HepG2 (cell line): Measurements from ENCODE around the gene DLG2. TPM values are rescaled to one million over a fixed set of nuclear protein-coding genes. Genes with fewer than 3 reads are reported as not detected.

Experiments used
- ATAC-seq: fragments of 200-7000 bp; cut with Tn5 transposase; 3 replicates; pipeline ENCODE4 v1.9.1; 2020; ENCODE audit warnings: mild to moderate bottlenecking, moderate library complexity
- BruUV-seq: library from RNA; stranded (reverse); fragments of 400-500 nt; replicated peaks from 2 replicates; lab custom pipeline; 2021; lab: Mats Ljungman, UMichigan
- CTCF ChIA-PET: fragments of 300-600 bp; formaldehyde crosslinking; extraction: SDS; loops from one replicate; lab custom pipeline; 2021; ENCODE audit warnings: low total read pairs, inconsistent platforms, low intra/inter-chr PET ratio; lab: Yijun Ruan, JAX
- POLR2A ChIA-PET: fragments of 350-600 bp; sonication (Branson Sonifier 250); formaldehyde crosslinking; loops from one replicate; lab custom pipeline; 2020; ENCODE audit warnings: antibody characterized with exemption, inconsistent platforms; lab: Yijun Ruan, JAX
- DNase-seq: peaks from one replicate; pipeline ENCODE4 v3.0.0-alpha.2; 2015; ENCODE audit warnings: low spot score
- FAIRE-seq: peaks from 3 replicates; lab custom pipeline; 2011; peaks lifted over from hg19 to GRCh38; lab: Jason Lieb, UNC
- H2AFZ ChIP-seq: one replicate; pipeline ENCODE4 v1.6.1; 2011; ENCODE audit warnings: low read length, inconsistent platforms
- H3K27ac ChIP-seq: fragments of 300-600 bp; 3 replicates; pipeline ENCODE4 v1.8.0; 2011; ENCODE audit warnings: mixed run types, mild to moderate bottlenecking, mixed read lengths, low read length, inconsistent platforms; ENCODE audit not compliant: insufficient read depth; ENCODE audit errors: extremely low read length
- H3K27me3 ChIP-seq, 2 experiments: fragments of 200-600 bp in 1 of 2; 2 replicates in 1 of 2; 3 replicates in 1 of 2; pipeline versions ENCODE4 v1.6.0 to v1.8.0; 2011; ENCODE audit warnings: low read length in 2 of 2, mild to moderate bottlenecking in 2 of 2, moderate library complexity in 2 of 2, inconsistent platforms in 1 of 2; ENCODE audit not compliant: insufficient read depth in 2 of 2, control insufficient read depth in 1 of 2
- H3K36me3 ChIP-seq, 2 experiments: fragments of 200-600 bp in 1 of 2; replicated peaks in 1 of 2; 2 replicates in 1 of 2; 3 replicates in 1 of 2; pipeline versions ENCODE4 v1.5.1 to v1.8.0; 2011; ENCODE audit warnings: low read length in 2 of 2, inconsistent platforms in 1 of 2; ENCODE audit not compliant: insufficient read depth in 2 of 2, control insufficient read depth in 1 of 2
- H3K4me1 ChIP-seq: 2 replicates; pipeline ENCODE4 v1.5.1; 2012; ENCODE audit warnings: low read length, inconsistent platforms; ENCODE audit not compliant: insufficient read depth
- H3K4me2 ChIP-seq: 2 replicates; pipeline ENCODE4 v1.6.0; 2011; ENCODE audit warnings: low read depth, low read length, inconsistent platforms
- H3K4me3 ChIP-seq, 3 experiments: fragments of 200-600 bp in 1 of 3; sonication (generic), shearing (Covaris generic) in 1 of 3; replicated peaks in 1 of 3; 2 replicates each; pipeline ENCODE4 v1.5.1; 2011 to 2016; ENCODE audit warnings: low read length in 3 of 3, inconsistent platforms in 2 of 3, low read depth in 2 of 3, mild to moderate bottlenecking in 2 of 3, control low read depth in 1 of 3, mixed read lengths in 1 of 3; ENCODE audit not compliant: insufficient read depth in 1 of 3
- H3K79me2 ChIP-seq: one replicate; pipeline ENCODE4 v1.6.1; 2011; ENCODE audit warnings: low read length, inconsistent platforms; ENCODE audit not compliant: insufficient read depth
- H3K9ac ChIP-seq: 2 replicates; pipeline ENCODE4 v1.6.0; 2011; ENCODE audit warnings: mild to moderate bottlenecking, low read depth, low read length, inconsistent platforms; ENCODE audit not compliant: insufficient read depth
- H3K9me3 ChIP-seq: 2 replicates; pipeline ENCODE4 v1.5.1; 2012; ENCODE audit warnings: mild to moderate bottlenecking, low read length
- H4K20me1 ChIP-seq: 2 replicates; pipeline ENCODE4 v1.6.0; 2011; ENCODE audit warnings: inconsistent platforms, mild to moderate bottlenecking, low read length, moderate library complexity; ENCODE audit not compliant: insufficient read depth
- HDAC2 ChIP-seq: sonication (generic); formaldehyde crosslinking; IDR thresholded peaks from 2 replicates; pipeline ENCODE4 v1.4.0; 2020; ENCODE audit warnings: missing genetic modification reagents
- KAT8 ChIP-seq: IDR thresholded peaks from 2 replicates; pipeline ENCODE4 v1.6.1; 2016; ENCODE audit warnings: missing genetic modification reagents, missing compliant biosample characterization
- LCORL ChIP-seq, 2 experiments: fragments of 450-650 bp in 1 of 2; sonication (generic) in 1 of 2; formaldehyde crosslinking in 1 of 2; IDR thresholded peaks; 2 replicates each; pipeline versions ENCODE4 v1.5.0 to v1.6.1; 2017 to 2020; ENCODE audit warnings: antibody characterized with exemption in 1 of 2, missing genetic modification reagents in 1 of 2
- ZNF10 ChIP-seq: sonication (generic); formaldehyde crosslinking; IDR thresholded peaks from 2 replicates; pipeline ENCODE4 v1.4.0; 2020; ENCODE audit warnings: mild to moderate bottlenecking, low read depth, missing genetic modification reagents, borderline replicate concordance
- ZNF33A ChIP-seq: sonication (generic); formaldehyde crosslinking; IDR thresholded peaks from 2 replicates; pipeline ENCODE4 v1.5.1; 2020; ENCODE audit warnings: missing genetic modification reagents, mild to moderate bottlenecking, moderate library complexity, borderline replicate concordance
- ZNF563 ChIP-seq: sonication (generic); formaldehyde crosslinking; IDR thresholded peaks from 2 replicates; pipeline ENCODE4 v1.8.0; 2022; ENCODE audit warnings: mild to moderate bottlenecking, moderate library complexity, missing genetic modification reagents
- ZNF607 ChIP-seq: sonication (generic); formaldehyde crosslinking; IDR thresholded peaks from 2 replicates; pipeline ENCODE4 v1.5.1; 2020; ENCODE audit warnings: missing genetic modification reagents, mild to moderate bottlenecking, borderline replicate concordance
- ZNF841 ChIP-seq: sonication (generic); formaldehyde crosslinking; IDR thresholded peaks from 2 replicates; pipeline ENCODE4 v1.8.1; 2023; ENCODE audit warnings: missing genetic modification reagents, borderline replicate concordance
- WGBS: methylation state at CpG from one replicate; pipeline ENCODE4 v1.1.6; 2017; ENCODE audit warnings: low lambda C conversion rate; 5-methylcytosine and 5-hydroxymethylcytosine counted together
- in situ Hi-C: cut with HindIII; loops from 2 replicates; pipeline ENCODE4 v1.10.0; 2017; ENCODE audit warnings: low pct_unique_long_range_greater_than_20kb; ENCODE audit not compliant: extremely low pct_ligation_motif_present
- intact Hi-C: fragments of 100-400 bp; cut with micrococcal nuclease; formaldehyde crosslinking; loops from one replicate; pipeline ENCODE4 v1.10.0; 2022; ENCODE audit not compliant: unreplicated experiment
- polyA plus RNA-seq, 8 experiments: library from polyadenylated mRNA; depleted of rRNA in 3 of 8; stranded (reverse) in 7 of 8; unstranded in 1 of 8; fragments of >200 nt; fragmentation: Illumina TruSeq in 4 of 8; extraction: Trizol in 4 of 8; gene quantifications; 2 replicates each; pipeline versions ENCODE4 v1.2.1 to v1.2.3, GENCODE V29; 2011 to 2016; ENCODE audit warnings: low read depth in 4 of 8, missing spikeins in 1 of 8, mixed read lengths in 1 of 8; ENCODE audit not compliant: insufficient read depth in 1 of 8
- total RNA-seq, 5 experiments: library from RNA; depleted of rRNA; stranded (reverse); fragments of >200 nt; fragmentation: Illumina TruSeq; extraction: Trizol; gene quantifications; 2 replicates each; pipeline ENCODE4 v1.2.3, GENCODE V29; 2016; ENCODE audit warnings: low read depth in 1 of 5
- TF ChIP-seq, protein P1 (sequence below): sonication (generic); formaldehyde crosslinking; conservative IDR thresholded peaks from 2 replicates; pipeline ENCODE4 v1.8.1; 2023; ENCODE audit warnings: missing genetic modification reagents
- TF ChIP-seq, protein P2 (sequence below): sonication (generic); formaldehyde crosslinking; IDR thresholded peaks from 2 replicates; pipeline ENCODE4 v1.4.0; 2020; ENCODE audit warnings: mild to moderate bottlenecking, missing genetic modification reagents
- TF ChIP-seq, protein P3 (sequence below): sonication (generic); formaldehyde crosslinking; IDR thresholded peaks from 2 replicates; pipeline ENCODE4 v1.9.0; 2022; ENCODE audit warnings: missing genetic modification reagents, mild to moderate bottlenecking, borderline replicate concordance
- TF ChIP-seq, protein P4 (sequence below): sonication (generic); formaldehyde crosslinking; IDR thresholded peaks from 2 replicates; pipeline ENCODE4 v1.8.0; 2022; ENCODE audit warnings: missing genetic modification reagents, mild to moderate bottlenecking, moderate library complexity, borderline replicate concordance
- TF ChIP-seq, protein P5 (sequence below): IDR thresholded peaks from 2 replicates; pipeline ENCODE4 v1.6.1; 2012; ENCODE audit warnings: inconsistent platforms

Gene DLG2
- total and polyA plus RNA-seq, 2 of the 13 experiments (the other 11 are each of a cell fraction or from before 2014, with no cell fraction given) = 0.46 to 1.0 TPM

DNA sequence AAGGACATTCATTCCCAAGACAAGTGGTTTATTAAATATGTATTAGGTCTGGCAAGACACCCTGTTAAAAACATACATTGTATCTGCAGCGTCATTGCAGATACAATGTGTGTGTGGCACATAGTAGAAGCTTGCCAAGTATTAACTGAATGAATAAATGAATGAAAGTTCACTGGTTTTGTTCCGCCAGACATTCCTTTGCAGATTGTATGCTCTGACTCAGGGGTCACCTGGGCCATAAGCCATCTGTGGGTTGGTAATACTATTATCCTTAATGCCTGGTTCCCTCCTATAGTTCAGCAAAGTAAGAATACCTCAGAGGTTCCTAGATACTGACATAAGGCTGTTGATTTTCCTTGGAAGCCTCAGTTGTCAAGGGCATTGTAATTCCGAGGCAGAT lies 1963.7 kb downstream of the DLG2 start:
- FAIRE-seq (no peak), ATAC-seq (no peak), DNase-seq (no peak)
- H2AFZ ChIP-seq = no peak overlapping the region
- WGBS = 32% methylated on average over 3 of the region's 3 CpGs
- in situ Hi-C loops (no loop called here), intact Hi-C loops (no loop called here)
- no peaks in the 10 kb centered on the region for H3K79me2 ChIP-seq
- CTCF ChIA-PET = no interaction called here
- BruUV-seq = no TSS peak
- H3K4me3 ChIP-seq = no peak overlapping the region
- no peak overlapping the region for H3K9ac ChIP-seq
- peaks cover 22% of the 10 kb centered on the region for H3K4me1 ChIP-seq
- H3K9me3 ChIP-seq = no peaks in the 10 kb centered on the region
- no peaks in the 10 kb centered on the region for H4K20me1 ChIP-seq
- H3K36me3 ChIP-seq = no peaks in the 10 kb centered on the region
- H3K27me3 ChIP-seq = no peaks in the 10 kb centered on the region
- no peak overlapping the region for H3K27ac ChIP-seq
- H3K4me2 ChIP-seq = no peak overlapping the region
- POLR2A ChIA-PET = no interaction called here
- TF ChIP-seq KAT8 (CRISPR knock-in tag) (no peak), ZNF10 (no peak), ZNF841 (CRISPR knock-in tag) (no peak), ZNF563 (CRISPR knock-in tag) (no peak), ZNF607 (no peak), LCORL (IDR thresholded peaks at IDR 0.05) (no peak), LCORL (CRISPR knock-in tag; IDR thresholded peaks at IDR 0.05) (no peak), HDAC2 (CRISPR knock-in tag) (no peak), ZNF33A (CRISPR knock-in tag) (no peak)
- TF ChIP-seq, protein P1, sequence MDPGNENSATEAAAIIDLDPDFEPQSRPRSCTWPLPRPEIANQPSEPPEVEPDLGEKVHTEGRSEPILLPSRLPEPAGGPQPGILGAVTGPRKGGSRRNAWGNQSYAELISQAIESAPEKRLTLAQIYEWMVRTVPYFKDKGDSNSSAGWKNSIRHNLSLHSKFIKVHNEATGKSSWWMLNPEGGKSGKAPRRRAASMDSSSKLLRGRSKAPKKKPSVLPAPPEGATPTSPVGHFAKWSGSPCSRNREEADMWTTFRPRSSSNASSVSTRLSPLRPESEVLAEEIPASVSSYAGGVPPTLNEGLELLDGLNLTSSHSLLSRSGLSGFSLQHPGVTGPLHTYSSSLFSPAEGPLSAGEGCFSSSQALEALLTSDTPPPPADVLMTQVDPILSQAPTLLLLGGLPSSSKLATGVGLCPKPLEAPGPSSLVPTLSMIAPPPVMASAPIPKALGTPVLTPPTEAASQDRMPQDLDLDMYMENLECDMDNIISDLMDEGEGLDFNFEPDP (CRISPR knock-in tag) = no peak
- TF ChIP-seq, protein P2, sequence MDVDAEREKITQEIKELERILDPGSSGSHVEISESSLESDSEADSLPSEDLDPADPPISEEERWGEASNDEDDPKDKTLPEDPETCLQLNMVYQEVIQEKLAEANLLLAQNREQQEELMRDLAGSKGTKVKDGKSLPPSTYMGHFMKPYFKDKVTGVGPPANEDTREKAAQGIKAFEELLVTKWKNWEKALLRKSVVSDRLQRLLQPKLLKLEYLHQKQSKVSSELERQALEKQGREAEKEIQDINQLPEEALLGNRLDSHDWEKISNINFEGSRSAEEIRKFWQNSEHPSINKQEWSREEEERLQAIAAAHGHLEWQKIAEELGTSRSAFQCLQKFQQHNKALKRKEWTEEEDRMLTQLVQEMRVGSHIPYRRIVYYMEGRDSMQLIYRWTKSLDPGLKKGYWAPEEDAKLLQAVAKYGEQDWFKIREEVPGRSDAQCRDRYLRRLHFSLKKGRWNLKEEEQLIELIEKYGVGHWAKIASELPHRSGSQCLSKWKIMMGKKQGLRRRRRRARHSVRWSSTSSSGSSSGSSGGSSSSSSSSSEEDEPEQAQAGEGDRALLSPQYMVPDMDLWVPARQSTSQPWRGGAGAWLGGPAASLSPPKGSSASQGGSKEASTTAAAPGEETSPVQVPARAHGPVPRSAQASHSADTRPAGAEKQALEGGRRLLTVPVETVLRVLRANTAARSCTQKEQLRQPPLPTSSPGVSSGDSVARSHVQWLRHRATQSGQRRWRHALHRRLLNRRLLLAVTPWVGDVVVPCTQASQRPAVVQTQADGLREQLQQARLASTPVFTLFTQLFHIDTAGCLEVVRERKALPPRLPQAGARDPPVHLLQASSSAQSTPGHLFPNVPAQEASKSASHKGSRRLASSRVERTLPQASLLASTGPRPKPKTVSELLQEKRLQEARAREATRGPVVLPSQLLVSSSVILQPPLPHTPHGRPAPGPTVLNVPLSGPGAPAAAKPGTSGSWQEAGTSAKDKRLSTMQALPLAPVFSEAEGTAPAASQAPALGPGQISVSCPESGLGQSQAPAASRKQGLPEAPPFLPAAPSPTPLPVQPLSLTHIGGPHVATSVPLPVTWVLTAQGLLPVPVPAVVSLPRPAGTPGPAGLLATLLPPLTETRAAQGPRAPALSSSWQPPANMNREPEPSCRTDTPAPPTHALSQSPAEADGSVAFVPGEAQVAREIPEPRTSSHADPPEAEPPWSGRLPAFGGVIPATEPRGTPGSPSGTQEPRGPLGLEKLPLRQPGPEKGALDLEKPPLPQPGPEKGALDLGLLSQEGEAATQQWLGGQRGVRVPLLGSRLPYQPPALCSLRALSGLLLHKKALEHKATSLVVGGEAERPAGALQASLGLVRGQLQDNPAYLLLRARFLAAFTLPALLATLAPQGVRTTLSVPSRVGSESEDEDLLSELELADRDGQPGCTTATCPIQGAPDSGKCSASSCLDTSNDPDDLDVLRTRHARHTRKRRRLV (CRISPR knock-in tag) = no peak
- TF ChIP-seq, protein P3, sequence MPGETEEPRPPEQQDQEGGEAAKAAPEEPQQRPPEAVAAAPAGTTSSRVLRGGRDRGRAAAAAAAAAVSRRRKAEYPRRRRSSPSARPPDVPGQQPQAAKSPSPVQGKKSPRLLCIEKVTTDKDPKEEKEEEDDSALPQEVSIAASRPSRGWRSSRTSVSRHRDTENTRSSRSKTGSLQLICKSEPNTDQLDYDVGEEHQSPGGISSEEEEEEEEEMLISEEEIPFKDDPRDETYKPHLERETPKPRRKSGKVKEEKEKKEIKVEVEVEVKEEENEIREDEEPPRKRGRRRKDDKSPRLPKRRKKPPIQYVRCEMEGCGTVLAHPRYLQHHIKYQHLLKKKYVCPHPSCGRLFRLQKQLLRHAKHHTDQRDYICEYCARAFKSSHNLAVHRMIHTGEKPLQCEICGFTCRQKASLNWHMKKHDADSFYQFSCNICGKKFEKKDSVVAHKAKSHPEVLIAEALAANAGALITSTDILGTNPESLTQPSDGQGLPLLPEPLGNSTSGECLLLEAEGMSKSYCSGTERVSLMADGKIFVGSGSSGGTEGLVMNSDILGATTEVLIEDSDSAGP = no peak
- TF ChIP-seq, protein P4, sequence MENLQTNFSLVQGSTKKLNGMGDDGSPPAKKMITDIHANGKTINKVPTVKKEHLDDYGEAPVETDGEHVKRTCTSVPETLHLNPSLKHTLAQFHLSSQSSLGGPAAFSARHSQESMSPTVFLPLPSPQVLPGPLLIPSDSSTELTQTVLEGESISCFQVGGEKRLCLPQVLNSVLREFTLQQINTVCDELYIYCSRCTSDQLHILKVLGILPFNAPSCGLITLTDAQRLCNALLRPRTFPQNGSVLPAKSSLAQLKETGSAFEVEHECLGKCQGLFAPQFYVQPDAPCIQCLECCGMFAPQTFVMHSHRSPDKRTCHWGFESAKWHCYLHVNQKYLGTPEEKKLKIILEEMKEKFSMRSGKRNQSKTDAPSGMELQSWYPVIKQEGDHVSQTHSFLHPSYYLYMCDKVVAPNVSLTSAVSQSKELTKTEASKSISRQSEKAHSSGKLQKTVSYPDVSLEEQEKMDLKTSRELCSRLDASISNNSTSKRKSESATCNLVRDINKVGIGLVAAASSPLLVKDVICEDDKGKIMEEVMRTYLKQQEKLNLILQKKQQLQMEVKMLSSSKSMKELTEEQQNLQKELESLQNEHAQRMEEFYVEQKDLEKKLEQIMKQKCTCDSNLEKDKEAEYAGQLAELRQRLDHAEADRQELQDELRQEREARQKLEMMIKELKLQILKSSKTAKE (CRISPR knock-in tag) = no peak
- TF ChIP-seq, protein P5, sequence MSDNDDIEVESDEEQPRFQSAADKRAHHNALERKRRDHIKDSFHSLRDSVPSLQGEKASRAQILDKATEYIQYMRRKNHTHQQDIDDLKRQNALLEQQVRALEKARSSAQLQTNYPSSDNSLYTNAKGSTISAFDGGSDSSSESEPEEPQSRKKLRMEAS = no peak
